OCI-LY7 (cell line): ENCODE data around the gene MSRB1. TPM values are rescaled to one million over a fixed set of nuclear protein-coding genes. Genes with fewer than 3 reads are reported as not detected.

Experiments used
- BruUV-seq: library from RNA; stranded (reverse); fragments of 400-500 nt; replicated peaks from 2 replicates; lab custom pipeline; 2021; lab: Mats Ljungman, UMichigan
- CTCF ChIA-PET: fragments of 300-600 bp; sonication (Branson Sonifier 250); formaldehyde crosslinking; loops from one replicate; lab custom pipeline; 2022; ENCODE audit warnings: antibody characterized with exemption; ENCODE audit not compliant: unreplicated experiment; lab: Charles Lee
- POLR2A ChIA-PET: fragments of 300-600 bp; sonication (Branson Sonifier 250); formaldehyde crosslinking; loops from one replicate; lab custom pipeline; 2022; ENCODE audit warnings: antibody characterized with exemption; lab: Charles Lee
- DNase-seq: peaks from one replicate; pipeline ENCODE4 v3.0.0-alpha.2; 2015; ENCODE audit warnings: low spot score
- H2AFZ ChIP-seq: fragments of 200-600 bp; sonication (generic), shearing (Covaris generic); 2 replicates; pipeline ENCODE4 v1.6.1; 2014; ENCODE audit warnings: mild to moderate bottlenecking, antibody characterized with exemption, low read length, moderate library complexity
- H3K27ac ChIP-seq: fragments of 200-600 bp; sonication (generic); 2 replicates; pipeline ENCODE4 v1.5.1; 2014; ENCODE audit warnings: mixed run types, low read depth, mild to moderate bottlenecking, moderate library complexity, low read length, inconsistent platforms; ENCODE audit not compliant: poor library complexity, severe bottlenecking
- H3K36me3 ChIP-seq: fragments of 200-600 bp; sonication (generic); 2 replicates; pipeline ENCODE4 v1.6.1; 2014; ENCODE audit warnings: mild to moderate bottlenecking, antibody characterized with exemption, low read length, moderate library complexity, mixed read lengths; ENCODE audit not compliant: insufficient read depth
- H3K4me1 ChIP-seq: fragments of 200-600 bp; sonication (generic); 2 replicates; pipeline ENCODE4 v1.5.1; 2014; ENCODE audit warnings: mild to moderate bottlenecking, low read length; ENCODE audit not compliant: insufficient read depth, poor library complexity, severe bottlenecking
- H3K4me2 ChIP-seq: fragments of 200-600 bp; sonication (generic); 2 replicates; pipeline ENCODE4 v1.6.1; 2014; ENCODE audit warnings: mild to moderate bottlenecking, low read length
- H3K4me3 ChIP-seq: fragments of 200-600 bp; sonication (generic); 2 replicates; pipeline ENCODE4 v1.5.1; 2014; ENCODE audit warnings: mild to moderate bottlenecking, low read depth, low read length; ENCODE audit not compliant: poor library complexity, severe bottlenecking
- H3K79me2 ChIP-seq: fragments of 200-600 bp; sonication (generic); 2 replicates; pipeline ENCODE4 v1.6.1; 2016; ENCODE audit warnings: low read depth, mild to moderate bottlenecking, low read length, moderate library complexity, mixed read lengths; ENCODE audit not compliant: insufficient read depth
- H3K9me2 ChIP-seq: fragments of 200-600 bp; sonication (generic); 2 replicates; pipeline ENCODE4 v1.6.1; 2016; ENCODE audit warnings: mild to moderate bottlenecking, low read length, mixed read lengths; ENCODE audit not compliant: insufficient read depth
- H3K9me3 ChIP-seq: fragments of 200-600 bp; sonication (generic); 2 replicates; pipeline ENCODE4 v1.6.1; 2014; ENCODE audit warnings: mild to moderate bottlenecking, mixed run types, low read length, mixed read lengths
- H4K20me1 ChIP-seq: fragments of 200-600 bp; sonication (generic); 2 replicates; pipeline ENCODE4 v1.6.1; 2014; ENCODE audit warnings: mild to moderate bottlenecking, antibody characterized with exemption, low read length, moderate library complexity, mixed read lengths; ENCODE audit not compliant: insufficient read depth
- EZH2phosphoT487 ChIP-seq: fragments of 200-600 bp; sonication (generic); IDR thresholded peaks from 2 replicates; pipeline ENCODE4 v1.6.1; 2018; ENCODE audit warnings: low read depth, borderline replicate concordance, mild to moderate bottlenecking, mixed run types, antibody characterized with exemption, low read length, moderate library complexity, mixed read lengths
- intact Hi-C: fragments of 100-400 bp; cut with micrococcal nuclease; formaldehyde crosslinking; loops from one replicate; pipeline ENCODE4 v1.10.0; 2022; ENCODE audit not compliant: unreplicated experiment
- total RNA-seq, 2 experiments: library from RNA; depleted of rRNA in 1 of 2; stranded (reverse); fragments of >200 nt in 1 of 2; shearing (Covaris generic) in 1 of 2; gene quantifications; 2 replicates each; pipeline ENCODE4 v1.2.3, GENCODE V29; 2014 to 2022
- TF ChIP-seq, protein P1 (sequence below): fragments of 200-600 bp; sonication (generic); conservative IDR thresholded peaks from 2 replicates; pipeline ENCODE4 v1.5.1; 2014; ENCODE audit warnings: mild to moderate bottlenecking, antibody characterized with exemption, low read length, moderate library complexity, mixed read lengths

Gene MSRB1
- total RNA-seq, 2 experiments from 2014 or later, result 9.0 to 17.6 TPM

DNA sequence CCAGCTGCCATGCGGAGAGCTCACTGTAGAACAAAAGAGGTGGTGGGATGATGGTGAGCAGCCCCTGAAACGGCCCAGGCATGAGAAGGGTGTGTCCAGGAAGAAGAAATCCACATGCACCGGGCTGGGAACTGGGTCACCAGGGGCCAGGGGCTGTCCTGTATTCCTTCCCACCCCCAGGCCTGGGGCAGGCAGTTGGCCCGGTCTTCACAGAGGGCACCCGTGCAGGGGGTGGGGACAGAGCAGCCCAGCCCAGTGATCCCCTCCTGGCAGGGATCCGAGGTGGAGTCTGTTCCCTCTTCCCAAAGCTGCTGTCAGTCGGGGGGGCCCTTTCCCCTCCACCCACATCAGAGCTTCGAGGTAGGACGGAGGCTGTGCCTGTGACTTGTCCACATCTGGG lies 34.0 kb downstream of the MSRB1 start:
- ChIA-PET POLR2A (no interaction called here), CTCF (interaction anchor here (0.6 kb wide), 1 partner anchor 32 kb away, joined by 3 read pairs; no protein-coding TSS in a partner anchor)
- Histone ChIP-seq H3K9me3 (no peaks in the 10 kb centered on the region), H3K36me3 (no peaks in the 10 kb centered on the region), H3K4me2 (no peak overlapping the region), H4K20me1 (no peaks in the 10 kb centered on the region), H3K9me2 (no peaks in the 10 kb centered on the region), H3K4me1 (no peaks in the 10 kb centered on the region), H3K79me2 (no peaks in the 10 kb centered on the region), H3K27ac (no peak overlapping the region), H3K4me3 (no peak overlapping the region), H2AFZ (no peak overlapping the region)
- intact Hi-C loops, result no loop called here
- no peak for TF ChIP-seq EZH2phosphoT487
- TF ChIP-seq, protein P1, sequence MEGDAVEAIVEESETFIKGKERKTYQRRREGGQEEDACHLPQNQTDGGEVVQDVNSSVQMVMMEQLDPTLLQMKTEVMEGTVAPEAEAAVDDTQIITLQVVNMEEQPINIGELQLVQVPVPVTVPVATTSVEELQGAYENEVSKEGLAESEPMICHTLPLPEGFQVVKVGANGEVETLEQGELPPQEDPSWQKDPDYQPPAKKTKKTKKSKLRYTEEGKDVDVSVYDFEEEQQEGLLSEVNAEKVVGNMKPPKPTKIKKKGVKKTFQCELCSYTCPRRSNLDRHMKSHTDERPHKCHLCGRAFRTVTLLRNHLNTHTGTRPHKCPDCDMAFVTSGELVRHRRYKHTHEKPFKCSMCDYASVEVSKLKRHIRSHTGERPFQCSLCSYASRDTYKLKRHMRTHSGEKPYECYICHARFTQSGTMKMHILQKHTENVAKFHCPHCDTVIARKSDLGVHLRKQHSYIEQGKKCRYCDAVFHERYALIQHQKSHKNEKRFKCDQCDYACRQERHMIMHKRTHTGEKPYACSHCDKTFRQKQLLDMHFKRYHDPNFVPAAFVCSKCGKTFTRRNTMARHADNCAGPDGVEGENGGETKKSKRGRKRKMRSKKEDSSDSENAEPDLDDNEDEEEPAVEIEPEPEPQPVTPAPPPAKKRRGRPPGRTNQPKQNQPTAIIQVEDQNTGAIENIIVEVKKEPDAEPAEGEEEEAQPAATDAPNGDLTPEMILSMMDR, result no peak
- BruUV-seq, result no TSS peak
- DNase-seq, result no peak

DNA sequence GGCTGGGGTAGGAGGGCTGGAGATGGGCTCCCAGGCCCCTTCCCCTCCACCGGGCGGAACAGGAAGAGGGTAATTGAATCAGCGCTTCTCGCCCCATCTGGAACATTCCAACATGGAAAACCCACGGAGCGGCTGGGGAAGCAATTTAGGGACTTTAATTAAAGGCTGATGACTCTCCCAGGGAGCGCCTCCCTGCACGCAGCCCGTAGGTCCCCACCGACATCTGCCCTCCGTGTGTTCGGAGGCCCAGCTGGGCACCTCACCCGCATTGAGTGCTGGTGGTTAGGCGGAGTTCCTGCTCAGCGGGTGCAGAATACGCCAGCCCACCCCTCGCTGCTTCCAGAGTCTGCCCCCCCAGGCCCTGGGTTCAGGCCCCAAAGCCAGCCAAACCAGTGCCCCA lies 34.8 kb downstream of the MSRB1 start:
- DNase-seq, result no peak
- no peak for TF ChIP-seq EZH2phosphoT487
- Histone ChIP-seq H3K9me3 (no peaks in the 10 kb centered on the region), H3K4me1 (no peaks in the 10 kb centered on the region), H3K4me3 (no peak overlapping the region), H4K20me1 (no peaks in the 10 kb centered on the region), H3K9me2 (no peaks in the 10 kb centered on the region), H3K79me2 (no peaks in the 10 kb centered on the region), H3K36me3 (no peaks in the 10 kb centered on the region), H3K27ac (no peak overlapping the region), H2AFZ (no peak overlapping the region), H3K4me2 (no peak overlapping the region)
- POLR2A ChIA-PET, result no interaction called here
- intact Hi-C loops, result no loop called here
- BruUV-seq, result no TSS peak
- CTCF ChIA-PET, result no interaction called here

DNA sequence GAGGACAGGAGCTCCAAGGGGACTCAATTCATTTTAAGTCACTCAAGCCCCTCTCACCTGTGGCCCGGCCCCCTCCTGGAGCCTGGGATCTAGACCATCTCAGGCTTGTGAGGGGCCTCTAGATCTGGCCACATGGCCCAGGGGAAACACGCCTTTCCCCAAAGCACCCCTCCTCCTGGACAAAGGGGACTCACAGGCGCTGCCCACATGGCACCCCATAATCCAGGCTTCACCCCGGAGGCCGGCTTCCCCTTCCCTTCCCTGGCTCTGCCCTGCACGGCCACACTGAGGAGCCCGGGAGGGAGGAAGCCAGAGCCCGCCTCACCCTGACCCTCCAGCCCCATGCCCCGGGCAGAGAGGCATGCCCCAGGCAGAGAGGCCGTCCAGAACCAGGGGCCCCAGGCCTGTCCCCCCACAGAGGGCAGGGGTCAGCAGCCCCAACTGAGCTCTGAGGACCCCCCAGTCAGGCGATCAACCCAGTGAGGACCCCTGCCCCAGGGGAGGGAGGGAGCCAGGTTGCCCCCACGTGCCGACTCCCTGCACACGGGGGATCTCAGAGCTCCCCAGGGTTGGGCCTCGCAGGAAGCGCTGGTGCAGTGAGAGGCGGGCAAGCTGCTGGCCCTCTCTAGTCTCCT lies 35.7 kb downstream of the MSRB1 start:
- H3K79me2 ChIP-seq, result no peaks in the 10 kb centered on the region
- H3K4me3 ChIP-seq, result no peak overlapping the region
- ChIA-PET CTCF (no interaction called here), POLR2A (no interaction called here)
- no peak overlapping the region for H3K4me2 ChIP-seq
- no peaks in the 10 kb centered on the region for H4K20me1 ChIP-seq
- H3K9me3 ChIP-seq, result no peaks in the 10 kb centered on the region
- no peak for TF ChIP-seq EZH2phosphoT487
- TF ChIP-seq, protein P1, result no peak
- no peak for DNase-seq
- BruUV-seq, result no TSS peak
- no peak overlapping the region for H2AFZ ChIP-seq
- H3K36me3 ChIP-seq, result no peaks in the 10 kb centered on the region
- no peaks in the 10 kb centered on the region for H3K9me2 ChIP-seq
- H3K4me1 ChIP-seq, result no peaks in the 10 kb centered on the region
- intact Hi-C loops, result no loop called here
- H3K27ac ChIP-seq, result no peak overlapping the region
